K562 (cell line): Measurements from ENCODE around the gene KISS1. TPM values are rescaled to one million over a fixed set of nuclear protein-coding genes. Genes with fewer than 3 reads are reported as not detected.

Experiments used
- ATAC-seq: fragments of 200-7000 bp; cut with Tn5 transposase; 3 replicates; pipeline ENCODE4 v1.9.1; 2020; ENCODE audit warnings: moderate library complexity
- BruUV-seq: library from RNA; stranded (reverse); fragments of 400-500 nt; replicated peaks from 2 replicates; lab custom pipeline; 2021; lab: Mats Ljungman, UMichigan
- CTCF ChIA-PET: fragments of 300-600 bp; formaldehyde crosslinking; extraction: SDS; loops from one replicate; lab custom pipeline; 2021; ENCODE audit warnings: low intra/inter-chr PET ratio; lab: Yijun Ruan, JAX
- POLR2A ChIA-PET: fragments of 300-600, 350-650 bp; sonication (Branson Sonifier 250); formaldehyde crosslinking; extraction: SDS; loops from one replicate; lab custom pipeline; 2021; ENCODE audit warnings: antibody characterized with exemption, inconsistent platforms; lab: Yijun Ruan, JAX
- DNase-seq, 4 experiments: peaks; one replicate each; pipeline versions ENCODE4 v3.0.0 to v3.0.0-alpha.2; 2011 to 2018; ENCODE audit warnings: low spot score in 3 of 4, mixed read lengths in 3 of 4; ENCODE audit errors: extremely low read depth in 1 of 4
- FAIRE-seq: peaks from 2 replicates; lab custom pipeline; 2011; peaks lifted over from hg19 to GRCh38; lab: Jason Lieb, UNC
- H2AFZ ChIP-seq: 2 replicates; pipeline ENCODE4 v1.6.0; 2011; ENCODE audit warnings: low read depth, low read length, control low read depth, inconsistent platforms
- H3K27ac ChIP-seq: fragments of 200-600 bp; 3 replicates; pipeline ENCODE4 v1.8.0; 2011; ENCODE audit warnings: low read depth, mild to moderate bottlenecking, control low read depth, inconsistent platforms, low read length, moderate library complexity, mixed read lengths; ENCODE audit errors: extremely low read depth
- H3K27me3 ChIP-seq, 2 experiments: fragments of 300-600 bp in 1 of 2; 2 replicates in 1 of 2; 3 replicates in 1 of 2; pipeline versions ENCODE4 v1.6.0 to v1.8.0; 2011; ENCODE audit warnings: inconsistent platforms in 2 of 2, low read length in 2 of 2, mild to moderate bottlenecking in 1 of 2, mixed read lengths in 1 of 2, moderate library complexity in 1 of 2; ENCODE audit not compliant: control insufficient read depth in 2 of 2, insufficient read depth in 2 of 2
- H3K36me3 ChIP-seq: fragments of 300-600 bp; 3 replicates; pipeline ENCODE4 v1.8.0; 2011; ENCODE audit warnings: mild to moderate bottlenecking, low read length, inconsistent platforms; ENCODE audit not compliant: control insufficient read depth, insufficient read depth
- H3K4me1 ChIP-seq, 2 experiments: fragments of 200-600 bp in 1 of 2; replicated peaks in 1 of 2; 2 replicates in 1 of 2; 3 replicates in 1 of 2; pipeline versions ENCODE4 v1.5.1 to v1.8.0; 2011; ENCODE audit warnings: inconsistent platforms in 2 of 2, low read length in 2 of 2, mild to moderate bottlenecking in 1 of 2, mixed read lengths in 1 of 2, moderate library complexity in 1 of 2; ENCODE audit not compliant: control insufficient read depth in 2 of 2, insufficient read depth in 2 of 2
- H3K4me2 ChIP-seq: 2 replicates; pipeline ENCODE4 v1.6.1; 2011; ENCODE audit warnings: low read length, control low read depth, inconsistent platforms, mixed read lengths; ENCODE audit not compliant: insufficient read depth
- H3K4me3 ChIP-seq: fragments of 200-600 bp; sonication (generic), shearing (Covaris generic); 2 replicates; pipeline ENCODE4 v1.5.1; 2016; ENCODE audit warnings: control low read depth, inconsistent platforms
- H3K79me2 ChIP-seq: fragments of 200-600 bp; 3 replicates; pipeline ENCODE4 v1.8.0; 2011; ENCODE audit warnings: low read length, inconsistent platforms; ENCODE audit not compliant: control insufficient read depth, insufficient read depth
- H3K9ac ChIP-seq, 2 experiments: 2 replicates each; pipeline versions ENCODE4 v1.6.0 to v1.6.1; 2011; ENCODE audit warnings: low read depth in 2 of 2, low read length in 2 of 2, control low read depth in 1 of 2, inconsistent platforms in 1 of 2, mild to moderate bottlenecking in 1 of 2, mixed read lengths in 1 of 2; ENCODE audit not compliant: insufficient read depth in 1 of 2
- H3K9me1 ChIP-seq: one replicate; pipeline ENCODE4 v1.6.0; 2011; ENCODE audit warnings: inconsistent platforms, mild to moderate bottlenecking, low read length, moderate library complexity; ENCODE audit not compliant: control insufficient read depth, insufficient read depth
- H3K9me3 ChIP-seq: replicated peaks from 2 replicates; pipeline ENCODE4 v1.5.1; 2011; ENCODE audit warnings: low read depth, low read length, inconsistent platforms; ENCODE audit not compliant: control insufficient read depth, insufficient read depth
- H4K20me1 ChIP-seq: replicated peaks from 2 replicates; pipeline ENCODE4 v1.6.1; 2011; ENCODE audit warnings: low read length, inconsistent platforms, mixed read lengths; ENCODE audit not compliant: control insufficient read depth, insufficient read depth
- CLOCK ChIP-seq: fragments of 250-450 bp; sonication (Bioruptor Pico); IDR thresholded peaks from 2 replicates; pipeline ENCODE4 v1.4.0; 2020; ENCODE audit warnings: mild to moderate bottlenecking, moderate library complexity, borderline replicate concordance
- ETS1 ChIP-seq: conservative IDR thresholded peaks from 2 replicates; pipeline ENCODE4 v1.6.1; 2011; ENCODE audit warnings: low read depth, mild to moderate bottlenecking, low read length; ENCODE audit not compliant: control insufficient read depth
- ETV1 ChIP-seq: fragments of 450-650 bp; conservative IDR thresholded peaks from 2 replicates; pipeline ENCODE4 v1.6.1; 2016; ENCODE audit warnings: missing genetic modification characterization, control low read depth, low read depth, missing compliant biosample characterization
- GATAD2B ChIP-seq: fragments of 450-650 bp; IDR thresholded peaks from 2 replicates; pipeline ENCODE4 v1.6.1; 2017; ENCODE audit warnings: mild to moderate bottlenecking, borderline replicate concordance
- MLX ChIP-seq, 2 experiments: fragments of 450-650 bp in 1 of 2; sonication (generic) in 1 of 2; formaldehyde crosslinking; conservative IDR thresholded peaks; 2 replicates each; pipeline versions ENCODE4 v1.4.0 to v1.8.1; 2020 to 2022; ENCODE audit warnings: mild to moderate bottlenecking in 1 of 2, missing genetic modification reagents in 1 of 2
- NR1H2 ChIP-seq: sonication (generic); formaldehyde crosslinking; IDR thresholded peaks from 2 replicates; pipeline ENCODE4 v1.4.0; 2020; ENCODE audit warnings: mild to moderate bottlenecking, missing genetic modification reagents
- RFX5 ChIP-seq: IDR thresholded peaks from 2 replicates; pipeline ENCODE4 v1.6.1; 2011; ENCODE audit warnings: low read depth, mild to moderate bottlenecking, improper control_type of control experiment, low read length
- SRSF7 ChIP-seq: fragments of 200-400 bp; formaldehyde crosslinking; optimal IDR thresholded peaks from 2 replicates; pipeline ENCODE3; 2017; ENCODE audit warnings: mild to moderate bottlenecking, low read depth, low read length
- TAF15 ChIP-seq: fragments of 200-400 bp; formaldehyde crosslinking; IDR thresholded peaks from 2 replicates; pipeline ENCODE4 v1.6.1; 2017; ENCODE audit warnings: mild to moderate bottlenecking, low read depth, low read length, moderate library complexity
- TBP ChIP-seq: optimal IDR thresholded peaks from 2 replicates; pipeline ENCODE3; 2011; ENCODE audit warnings: low read depth, low read length, improper control_type of control experiment
- THRA ChIP-seq: fragments of 450-650 bp; IDR thresholded peaks from 2 replicates; pipeline ENCODE4 v1.6.1; 2017; ENCODE audit warnings: mild to moderate bottlenecking, moderate library complexity
- ZBTB1 ChIP-seq: sonication (generic); formaldehyde crosslinking; IDR thresholded peaks from 2 replicates; pipeline ENCODE4 v1.8.1; 2023; ENCODE audit warnings: missing genetic modification reagents, low read depth, mild to moderate bottlenecking, borderline replicate concordance
- ZNF274 ChIP-seq: IDR thresholded peaks from 2 replicates; pipeline ENCODE4 v1.6.1; 2011; ENCODE audit warnings: low read depth, mild to moderate bottlenecking, low read length, moderate library complexity, borderline replicate concordance
- ZSCAN29 ChIP-seq: fragments of 450-650 bp; IDR thresholded peaks from 2 replicates; pipeline ENCODE4 v1.6.1; 2017
- WGBS: fragments of 100-300 bp; shearing (Covaris generic); methylation state at CpG from one replicate; pipeline ENCODE4 v1.1.6; 2016; ENCODE audit warnings: low coverage, mixed read lengths; ENCODE audit not compliant: insufficient coverage; ENCODE audit errors: missing lambda C conversion rate; 5-methylcytosine and 5-hydroxymethylcytosine counted together
- in situ Hi-C: fragments of 300-500 bp; cut with MboI; formaldehyde crosslinking; loops from 4 replicates; pipeline ENCODE4 v1.15.0; 2018; ENCODE audit warnings: inconsistent platforms, mixed read lengths
- intact Hi-C: fragments of 100-400 bp; cut with micrococcal nuclease; formaldehyde crosslinking; loops from 2 replicates; pipeline ENCODE4 v1.14.2; 2022
- polyA plus RNA-seq, 8 experiments: library from polyadenylated mRNA; depleted of rRNA in 4 of 8; stranded (reverse) in 5 of 8; unstranded in 3 of 8; fragments of >200 nt; fragmentation: Nextera tagmentation in 2 of 8; fragmentation: Illumina TruSeq in 1 of 8; extraction: Ambion mirVana in 2 of 8; extraction: Trizol in 1 of 8; gene quantifications; 2 replicates each; pipeline versions ENCODE4 v1.2.1 to v1.2.3, GENCODE V29; 2011 to 2014; ENCODE audit warnings: inconsistent platforms in 1 of 8, missing spikeins in 1 of 8
- total RNA-seq, 7 experiments: library from RNA; depleted of rRNA in 6 of 7; stranded (reverse); fragments of >200 nt in 6 of 7; fragmentation: Illumina TruSeq in 2 of 7; extraction: Trizol in 2 of 7; gene quantifications; 2 replicates each; pipeline versions ENCODE4 v1.2.1 to v1.2.3, GENCODE V29; 2011 to 2021; ENCODE audit warnings: low replicate concordance in 1 of 7

The KISS1 gene
- total and polyA plus RNA-seq, 9 of the 15 experiments (the other 6 are each of a cell fraction or from before 2014, with no cell fraction given): 0.31 TPM; not detected in 8

- no peak for TF ChIP-seq ETV1
- TF ChIP-seq ZSCAN29: no peak
- TF ChIP-seq NR1H2: no peak
Observed at GRCh38 chr1:204227351-204227750, 31.1 kb upstream of the KISS1 start (continued).

- H2AFZ ChIP-seq: no peak overlapping the region
- WGBS: 35% methylated on average over 16 of the region's 16 CpGs
- no peak overlapping the region for H3K4me3 ChIP-seq
- POLR2A ChIA-PET: interaction anchor here (1.3 kb wide), 1 partner anchor 12 kb away, joined by 3 read pairs; the partner anchor contains the start of gene GOLT1A
- no peak overlapping the region for H3K4me2 ChIP-seq
- no peak for DNase-seq
- no peaks in the 10 kb centered on the region for H3K36me3 ChIP-seq
- no peak for FAIRE-seq
- intact Hi-C loops: no loop called here
- BruUV-seq: no TSS peak
- H3K79me2 ChIP-seq: no peaks in the 10 kb centered on the region
- H4K20me1 ChIP-seq: peaks cover 15% of the 10 kb centered on the region
- no peak overlapping the region for H3K9ac ChIP-seq
- in situ Hi-C loops: no loop called here
- no peak overlapping the region for H3K27ac ChIP-seq
- CTCF ChIA-PET: no interaction called here
- H3K9me1 ChIP-seq: no peaks in the 10 kb centered on the region
- H3K4me1 ChIP-seq: peaks cover 13 to 17% of the 10 kb centered on the region in 2 experiments; a peak in 4 of 5 replicates
- no peak for ATAC-seq
- peaks cover 22 to 47% of the 10 kb centered on the region in 2 experiments for H3K27me3 ChIP-seq
- no peaks in the 10 kb centered on the region for H3K9me3 ChIP-seq
- no peak for TF ChIP-seq MLX (CRISPR knock-in tag; conservative IDR thresholded peaks at IDR 0.05)
- TF ChIP-seq CLOCK (CRISPR knock-in tag): no peak
- TF ChIP-seq TAF15: no peak
- TF ChIP-seq THRA: no peak
- TF ChIP-seq RFX5: no peak
- no peak for TF ChIP-seq SRSF7
- no peak for TF ChIP-seq ZNF274
- no peak for TF ChIP-seq GATAD2B
- TF ChIP-seq ETS1: no peak
- no peak for TF ChIP-seq TBP
- no peak for TF ChIP-seq ZBTB1 (CRISPR knock-in tag)
Observed at GRCh38 chr1:204225841-204226735, 29.8 kb upstream of the KISS1 start.
